Measurements from ENCODE around the gene TMEM132A. TPM values are rescaled to one million over a fixed set of nuclear protein-coding genes. Genes with fewer than 3 reads are reported as not detected.
A peak's percentile ranks its signal among the peaks of the same experiment; 100 is the strongest.

The TMEM132A gene
- total RNA-seq, 8 experiments from 2014 or later = 16.4 to 180 (median 81.4) TPM

DNA sequence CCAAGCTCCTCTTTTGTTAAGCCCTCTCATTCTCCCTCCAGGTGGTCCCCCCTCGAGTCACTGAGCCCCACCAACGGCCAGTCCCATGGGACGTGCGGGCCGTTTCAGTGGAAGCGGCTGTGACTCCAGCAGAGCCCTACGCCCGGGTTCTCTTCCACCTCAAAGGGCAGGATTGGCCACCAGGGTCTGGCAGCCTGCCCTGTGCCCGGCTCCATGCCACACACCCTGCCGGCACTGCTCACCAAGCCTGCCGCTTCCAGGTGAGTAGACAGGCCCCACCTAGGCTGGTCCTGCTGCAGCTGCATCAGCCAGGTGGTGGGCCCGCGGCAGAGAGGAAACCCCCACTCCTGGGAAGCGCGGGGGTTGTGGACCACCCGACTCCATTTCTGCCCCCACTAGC, 3.3 kb downstream of the TMEM132A start:
- Histone ChIP-seq H3K4me1 (replicated peaks in 1 of 2) (peaks cover 13 to 16% of the 10 kb centered on the region in 2 donors), H3K27ac (no peak overlapping the region), H3K4me3 (no peak overlapping the region)
- WGBS, 10 experiments = 80 to 100% (median 100%) methylated on average over 1 to 3 of the region's 16 CpGs; no CpG with 5 or more reads in 6 of the 10 experiments
- in situ Hi-C loops (cut with MboI; ENCODE audit: low pct_unique_long_range_greater_than_20kb in 2 of 9, low sequenced_read_pairs in 9 of 9, unreplicated experiment in 9 of 9) = no loop called here
- ATAC-seq (replicated peaks in 6 of 8) = no peak

DNA sequence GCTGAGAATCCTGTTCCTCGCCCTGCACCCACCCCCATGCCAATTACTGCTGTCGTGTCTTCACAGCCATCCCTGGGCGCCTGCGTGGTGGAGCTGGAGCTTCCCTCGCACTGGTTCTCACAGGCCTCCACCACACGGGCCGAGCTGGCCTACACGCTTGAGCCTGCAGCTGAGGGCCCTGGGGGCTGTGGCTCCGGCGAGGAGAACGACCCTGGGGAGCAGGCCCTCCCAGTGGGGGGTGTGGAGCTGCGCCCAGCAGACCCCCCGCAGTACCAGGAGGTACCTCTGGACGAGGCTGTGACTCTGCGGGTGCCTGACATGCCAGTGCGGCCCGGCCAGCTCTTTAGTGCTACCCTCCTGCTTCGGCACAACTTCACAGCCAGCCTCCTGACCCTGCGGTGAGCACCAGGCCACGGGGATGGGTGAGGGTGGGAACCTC, 4.3 kb downstream of the TMEM132A start:
- ATAC-seq (replicated peaks in 6 of 8) = no peak
- Histone ChIP-seq H3K4me3 (no peak overlapping the region), H3K4me1 (replicated peaks in 1 of 2) (peaks cover 12 to 15% of the 10 kb centered on the region in 2 donors), H3K27ac (no peak overlapping the region)
- 94 to 100% (median 100%) methylated on average over 1 to 7 of the region's 20 CpGs; no CpG with 5 or more reads in 7 of the 10 experiments for WGBS, 10 experiments
- in situ Hi-C loops (cut with MboI; ENCODE audit: low pct_unique_long_range_greater_than_20kb in 2 of 9, low sequenced_read_pairs in 9 of 9, unreplicated experiment in 9 of 9) = no loop called here

DNA sequence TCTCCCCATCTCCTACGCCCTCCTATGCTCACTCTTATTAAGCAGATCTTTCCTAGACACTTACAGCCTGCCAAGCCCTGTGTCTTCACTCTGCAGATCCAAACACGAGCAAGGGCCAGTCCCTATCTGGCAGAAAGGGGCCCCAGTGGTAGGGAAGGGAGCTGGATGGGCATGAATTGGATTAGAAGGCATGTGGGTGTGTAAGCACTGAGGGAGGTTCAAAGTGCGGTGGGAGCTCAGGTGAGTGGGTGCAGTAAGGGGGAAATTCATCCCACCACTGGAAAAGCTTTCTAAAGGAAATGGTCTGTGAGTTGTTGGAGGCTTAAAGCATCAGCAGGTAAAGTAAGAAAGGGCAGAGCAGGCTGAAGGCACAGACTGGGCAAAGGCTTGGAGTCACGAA, 5.5 kb downstream of the TMEM132A start:
- WGBS, 10 experiments = 43 to 100% (median 82%) methylated on average over 1 to 3 of the region's 4 CpGs; no CpG with 5 or more reads in 4 of the 10 experiments

DNA sequence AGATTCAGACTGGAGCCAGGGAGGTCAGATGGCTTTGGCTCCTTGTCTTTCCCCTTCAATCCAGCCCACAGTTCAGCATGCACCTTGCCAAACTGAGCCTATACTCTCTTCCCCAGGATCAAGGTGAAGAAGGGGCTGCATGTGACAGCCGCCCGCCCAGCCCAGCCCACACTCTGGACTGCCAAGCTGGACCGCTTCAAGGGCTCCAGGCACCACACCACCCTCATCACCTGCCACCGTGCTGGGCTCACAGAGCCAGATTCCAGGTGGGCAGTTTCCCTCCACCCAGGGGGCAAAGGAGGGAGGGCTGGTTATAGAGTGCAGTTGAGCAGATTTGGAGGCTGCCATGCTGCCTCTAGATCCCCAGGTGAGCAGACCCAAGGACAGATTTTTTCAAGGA, 6.1 kb downstream of the TMEM132A start:
- H3K27ac ChIP-seq = no peak overlapping the region
- H3K4me3 ChIP-seq = no peak overlapping the region
- 67 to 100% (median 100%) methylated on average over 1 to 2 of the region's 4 CpGs; no CpG with 5 or more reads in 7 of the 10 experiments for WGBS, 10 experiments
- in situ Hi-C loops (cut with MboI; ENCODE audit: low pct_unique_long_range_greater_than_20kb in 2 of 9, low sequenced_read_pairs in 9 of 9, unreplicated experiment in 9 of 9) = no loop called here
- ATAC-seq (replicated peaks in 6 of 8) = no peak
- peaks cover 7 to 10% of the 10 kb centered on the region in 2 donors for H3K4me1 ChIP-seq (replicated peaks in 1 of 2)

More for the DNA sequence above, 5.5 kb downstream of the TMEM132A start:
- no peak for ATAC-seq (replicated peaks in 6 of 8)
- in situ Hi-C loops (cut with MboI; ENCODE audit: low pct_unique_long_range_greater_than_20kb in 2 of 9, low sequenced_read_pairs in 9 of 9, unreplicated experiment in 9 of 9) = no loop called here
- Histone ChIP-seq H3K27ac (no peak overlapping the region), H3K4me1 (replicated peaks in 1 of 2) (peaks cover 7 to 10% of the 10 kb centered on the region in 2 donors), H3K4me3 (no peak overlapping the region)

DNA sequence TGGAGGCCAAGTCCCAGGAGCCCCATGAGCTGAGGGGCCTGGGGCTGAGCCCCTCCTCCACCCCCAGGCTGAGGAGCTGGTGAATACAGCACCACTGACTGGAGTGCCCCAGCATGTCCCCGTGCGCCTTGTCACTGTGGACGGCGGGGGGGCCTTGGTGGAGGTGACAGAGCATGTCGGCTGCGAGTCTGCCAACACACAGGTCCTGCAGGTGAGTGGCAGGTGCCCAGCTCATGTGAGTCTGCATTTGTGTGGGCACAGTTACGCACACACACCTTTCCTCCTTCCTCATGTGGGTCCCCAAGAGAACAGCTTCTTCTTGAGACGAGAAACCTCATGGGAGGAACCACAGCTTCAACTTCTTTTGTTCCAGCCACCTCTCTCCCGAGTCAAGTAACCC, 7.7 kb downstream of the TMEM132A start:
- Histone ChIP-seq H3K27ac (no peak overlapping the region), H3K4me3 (no peak overlapping the region), H3K4me1 (replicated peaks in 1 of 2) (no peaks in the 10 kb centered on the region)
- WGBS, 10 experiments = 76 to 100% (median 90%) methylated on average over 1 to 4 of the region's 9 CpGs; no CpG with 5 or more reads in 5 of the 10 experiments
- in situ Hi-C loops (cut with MboI; ENCODE audit: low pct_unique_long_range_greater_than_20kb in 2 of 9, low sequenced_read_pairs in 9 of 9, unreplicated experiment in 9 of 9) = no loop called here
- ATAC-seq (replicated peaks in 6 of 8) = no peak

DNA sequence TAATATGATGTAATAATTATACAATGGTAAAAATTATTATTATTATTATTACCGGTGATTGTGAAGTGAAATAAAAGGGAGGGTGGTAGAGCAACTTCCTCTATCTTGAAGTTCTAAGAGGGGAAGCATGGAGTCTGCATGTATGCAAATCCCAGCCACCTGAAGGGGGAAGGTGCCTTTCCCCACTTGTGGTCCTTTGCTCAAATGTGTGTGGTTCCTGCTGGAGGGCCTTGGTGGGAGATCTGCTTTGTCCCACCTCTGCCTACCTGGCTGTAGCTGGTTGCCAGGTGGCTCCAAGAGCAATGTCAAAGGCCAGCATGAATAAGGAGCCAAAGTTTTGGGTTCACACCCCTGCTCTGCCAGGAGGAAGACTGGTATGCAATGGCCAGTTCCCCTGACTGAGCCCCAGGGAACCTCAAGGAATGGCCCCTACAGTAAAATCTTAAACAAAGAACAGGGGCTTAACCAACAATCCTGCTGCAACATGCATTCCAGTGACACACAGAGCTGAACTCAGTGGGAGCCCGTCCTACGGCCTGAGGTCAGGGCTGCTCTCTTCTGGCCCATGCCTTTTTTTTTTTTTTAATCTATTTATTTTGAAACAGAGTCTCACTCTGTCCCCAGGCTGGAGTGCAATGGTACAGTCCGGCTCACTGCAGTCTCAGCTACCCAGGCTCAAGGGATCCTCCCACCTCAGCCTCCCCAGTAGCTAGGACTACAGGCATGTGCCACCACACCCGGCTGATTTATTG, 8.5 kb downstream of the TMEM132A start:
- in situ Hi-C loops (cut with MboI; ENCODE audit: low pct_unique_long_range_greater_than_20kb in 2 of 9, low sequenced_read_pairs in 9 of 9, unreplicated experiment in 9 of 9) = no loop called here
- Histone ChIP-seq H3K4me1 (replicated peaks in 1 of 2) (no peaks in the 10 kb centered on the region), H3K27ac (no peak overlapping the region), H3K4me3 (no peak overlapping the region)
- ATAC-seq (replicated peaks in 6 of 8) = peak in 3 of 8 experiments; percentile 58 to 85 (median 75)
- 50 to 100% (median 80%) methylated on average over 1 to 3 of the region's 5 CpGs; no CpG with 5 or more reads in 1 of the 10 experiments for WGBS, 10 experiments

DNA sequence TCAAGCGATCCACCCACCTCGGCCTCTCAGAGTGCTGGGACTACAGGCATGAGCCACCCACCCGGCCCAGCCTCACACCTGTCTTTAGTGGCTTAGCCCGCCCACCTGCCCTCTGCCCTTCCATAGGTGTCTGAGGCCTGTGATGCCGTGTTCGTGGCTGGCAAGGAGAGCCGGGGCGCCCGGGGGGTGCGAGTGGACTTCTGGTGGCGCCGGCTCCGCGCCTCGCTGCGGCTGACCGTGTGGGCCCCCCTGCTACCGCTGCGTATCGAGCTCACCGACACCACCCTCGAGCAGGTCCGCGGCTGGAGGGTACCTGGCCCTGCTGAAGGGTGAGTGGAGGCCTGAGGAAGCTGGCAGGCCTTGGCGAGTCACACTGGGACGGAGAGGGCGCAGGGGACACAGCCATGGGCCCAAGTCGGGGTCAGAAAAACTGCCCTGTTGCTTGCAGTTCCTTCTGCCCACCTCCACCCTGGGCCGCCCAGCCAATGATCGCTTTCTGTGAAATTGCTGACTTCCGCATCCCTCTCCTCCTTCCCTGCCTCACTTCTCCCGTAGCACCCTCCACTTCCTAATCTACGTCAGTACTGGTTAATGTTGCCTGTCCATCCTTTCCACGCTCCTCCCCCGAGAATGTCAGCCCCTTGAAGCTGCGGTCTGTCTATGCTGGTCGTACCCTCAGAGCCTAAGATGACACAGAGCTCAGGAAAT, 9.3 kb downstream of the TMEM132A start:
- Histone ChIP-seq H3K4me1 (replicated peaks in 1 of 2) (peaks cover 0 to 3% of the 10 kb centered on the region in 2 donors), H3K4me3 (no peak overlapping the region), H3K27ac (no peak overlapping the region)
- no peak for ATAC-seq (replicated peaks in 6 of 8)
- WGBS, 10 experiments = 84 to 100% (median 93%) methylated on average over 3 to 24 of the region's 37 CpGs; no CpG with 5 or more reads in 4 of the 10 experiments
- in situ Hi-C loops (cut with MboI; ENCODE audit: low pct_unique_long_range_greater_than_20kb in 2 of 9, low sequenced_read_pairs in 9 of 9, unreplicated experiment in 9 of 9) = no loop called here

DNA sequence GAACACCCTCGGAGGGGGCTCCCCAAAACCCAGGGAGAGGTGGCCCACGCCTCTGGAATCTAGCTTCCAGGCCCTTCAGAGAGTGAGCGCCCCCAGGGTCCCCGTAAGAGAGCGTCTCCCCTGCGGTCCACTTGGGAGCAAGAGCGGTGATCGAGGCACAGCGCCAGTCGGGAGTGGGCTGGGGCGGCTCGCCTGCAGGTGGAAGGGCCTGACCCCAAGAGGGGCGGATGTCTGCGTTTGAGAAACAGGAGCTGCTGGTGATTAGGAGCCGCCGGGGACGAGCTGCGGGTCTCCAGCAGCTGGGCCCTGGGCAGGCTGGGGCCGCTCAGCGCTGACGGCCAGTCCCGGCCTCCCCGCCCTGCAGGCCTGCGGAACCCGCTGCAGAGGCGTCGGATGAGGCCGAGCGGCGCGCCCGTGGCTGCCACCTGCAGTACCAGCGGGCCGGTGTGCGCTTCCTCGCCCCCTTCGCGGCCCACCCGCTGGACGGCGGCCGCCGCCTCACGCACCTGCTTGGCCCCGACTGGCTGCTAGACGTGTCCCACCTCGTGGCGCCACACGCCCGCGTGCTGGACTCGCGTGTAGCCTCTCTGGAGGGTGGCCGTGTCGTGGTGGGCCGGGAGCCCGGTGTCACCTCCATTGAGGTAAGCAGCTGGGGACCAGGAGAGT, 10.0 kb downstream of the TMEM132A start:
- Histone ChIP-seq H3K4me1 (replicated peaks in 1 of 2) (peaks cover 0 to 7% of the 10 kb centered on the region in 2 donors), H3K27ac (no peak overlapping the region), H3K4me3 (no peak overlapping the region)
- WGBS, 10 experiments = 59 to 100% (median 93%) methylated on average over 1 to 13 of the region's 57 CpGs; no CpG with 5 or more reads in 3 of the 10 experiments
- in situ Hi-C loops (cut with MboI; ENCODE audit: low pct_unique_long_range_greater_than_20kb in 2 of 9, low sequenced_read_pairs in 9 of 9, unreplicated experiment in 9 of 9) = no loop called here
- no peak for ATAC-seq (replicated peaks in 6 of 8)

DNA sequence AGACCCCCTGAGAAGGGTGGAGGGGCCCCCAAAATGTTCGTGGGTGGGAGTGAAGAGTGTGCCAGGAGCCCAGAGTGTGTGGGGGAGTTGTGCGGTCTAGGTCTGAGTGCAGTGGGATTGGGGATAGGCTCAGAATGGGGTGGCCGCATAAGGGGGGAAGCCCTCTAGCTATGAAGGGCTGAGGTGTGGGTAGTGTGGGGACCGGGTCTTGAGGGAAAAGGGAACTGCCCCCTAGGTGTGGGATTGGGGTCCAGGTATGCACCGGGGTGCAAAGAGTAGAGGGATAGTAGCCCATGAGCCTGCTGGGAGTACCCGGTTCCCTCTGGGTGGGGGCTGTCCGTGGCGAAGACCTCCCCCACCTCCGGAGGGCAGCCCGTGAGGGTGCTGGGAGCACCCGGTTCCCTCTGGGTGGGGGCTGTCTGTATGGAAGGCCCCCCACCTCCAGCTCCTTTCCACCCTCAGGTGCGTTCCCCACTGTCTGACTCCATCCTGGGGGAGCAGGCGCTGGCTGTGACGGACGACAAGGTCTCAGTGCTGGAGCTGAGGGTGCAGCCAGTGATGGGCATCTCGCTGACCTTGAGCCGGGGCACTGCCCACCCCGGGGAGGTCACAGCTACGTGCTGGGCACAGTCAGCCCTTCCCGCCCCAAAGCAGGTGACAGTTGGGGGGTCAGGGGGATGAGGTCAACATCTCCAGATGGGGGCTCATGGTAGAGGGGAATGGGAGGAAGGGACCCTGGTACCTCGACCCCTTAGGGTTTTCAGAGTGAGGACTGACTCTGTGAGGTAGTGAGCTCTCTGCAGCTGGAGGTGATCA, 10.7 kb downstream of the TMEM132A start:
- WGBS, 10 experiments = 83 to 93% methylated on average over 1 to 3 of the region's 21 CpGs; no CpG with 5 or more reads in 8 of the 10 experiments
- in situ Hi-C loops (cut with MboI; ENCODE audit: low pct_unique_long_range_greater_than_20kb in 2 of 9, low sequenced_read_pairs in 9 of 9, unreplicated experiment in 9 of 9) = no loop called here
- Histone ChIP-seq H3K4me1 (replicated peaks in 1 of 2) (peaks cover 0 to 7% of the 10 kb centered on the region in 2 donors), H3K27ac (no peak overlapping the region), H3K4me3 (no peak overlapping the region)
- no peak for ATAC-seq (replicated peaks in 6 of 8)

DNA sequence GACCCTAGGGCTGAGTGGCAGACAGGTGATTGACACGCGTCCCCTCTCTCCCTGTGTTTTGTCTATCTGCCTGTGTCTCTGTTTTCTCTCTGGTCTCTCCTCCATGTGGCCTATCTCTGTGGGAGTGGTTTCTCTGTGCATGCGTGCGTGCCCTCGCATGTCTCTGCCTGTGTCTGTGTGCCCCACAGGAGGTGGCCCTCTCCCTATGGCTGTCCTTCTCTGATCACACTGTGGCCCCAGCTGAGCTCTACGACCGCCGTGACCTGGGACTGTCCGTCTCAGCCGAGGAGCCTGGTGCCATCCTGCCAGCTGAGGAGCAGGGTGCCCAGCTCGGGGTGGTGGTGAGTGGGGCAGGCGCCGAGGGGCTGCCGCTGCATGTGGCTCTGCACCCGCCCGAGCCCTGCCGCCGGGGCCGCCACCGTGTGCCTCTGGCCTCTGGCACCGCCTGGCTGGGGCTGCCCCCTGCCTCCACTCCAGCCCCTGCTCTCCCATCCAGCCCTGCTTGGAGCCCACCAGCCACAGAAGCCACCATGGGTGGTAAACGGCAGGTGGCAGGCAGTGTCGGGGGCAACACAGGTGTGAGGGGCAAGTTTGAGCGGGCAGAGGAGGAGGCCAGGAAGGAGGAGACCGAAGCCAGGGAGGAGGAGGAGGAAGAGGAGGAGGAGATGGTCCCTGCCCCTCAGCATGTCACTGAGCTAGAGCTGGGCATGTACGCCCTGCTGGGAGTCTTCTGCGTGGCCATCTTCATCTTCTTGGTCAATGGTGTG, 11.6 kb downstream of the TMEM132A start:
- no peak overlapping the region for H3K4me3 ChIP-seq
- in situ Hi-C loops (cut with MboI; ENCODE audit: low pct_unique_long_range_greater_than_20kb in 2 of 9, low sequenced_read_pairs in 9 of 9, unreplicated experiment in 9 of 9) = no loop called here
- ATAC-seq (replicated peaks in 6 of 8) = peak in 1 of 8 experiments; percentile 27
- no peak overlapping the region for H3K27ac ChIP-seq
- H3K4me1 ChIP-seq (replicated peaks in 1 of 2) = peaks cover 0 to 7% of the 10 kb centered on the region in 2 donors
- WGBS, 10 experiments = 84 to 100% (median 100%) methylated on average over 1 to 10 of the region's 27 CpGs; no CpG with 5 or more reads in 7 of the 10 experiments

DNA sequence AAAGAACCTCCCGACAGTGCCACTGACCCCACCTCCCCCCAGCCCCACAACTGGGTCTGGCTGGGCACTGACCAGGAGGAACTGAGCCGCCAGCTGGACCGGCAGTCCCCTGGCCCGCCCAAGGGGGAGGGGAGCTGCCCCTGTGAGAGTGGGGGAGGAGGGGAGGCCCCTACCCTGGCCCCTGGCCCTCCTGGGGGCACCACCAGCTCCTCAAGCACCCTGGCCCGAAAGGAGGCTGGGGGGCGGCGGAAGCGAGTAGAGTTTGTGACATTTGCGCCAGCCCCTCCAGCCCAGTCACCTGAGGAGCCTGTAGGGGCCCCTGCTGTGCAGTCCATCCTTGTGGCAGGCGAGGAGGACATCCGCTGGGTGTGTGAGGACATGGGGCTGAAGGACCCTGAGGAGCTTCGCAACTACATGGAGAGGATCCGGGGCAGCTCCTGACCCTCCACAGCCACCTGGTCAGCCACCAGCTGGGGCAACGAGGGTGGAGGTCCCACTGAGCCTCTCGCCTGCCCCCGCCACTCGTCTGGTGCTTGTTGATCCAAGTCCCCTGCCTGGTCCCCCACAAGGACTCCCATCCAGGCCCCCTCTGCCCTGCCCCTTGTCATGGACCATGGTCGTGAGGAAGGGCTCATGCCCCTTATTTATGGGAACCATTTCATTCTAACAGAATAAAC, 12.3 kb downstream of the TMEM132A start:
- in situ Hi-C loops (cut with MboI; ENCODE audit: low pct_unique_long_range_greater_than_20kb in 2 of 9, low sequenced_read_pairs in 9 of 9, unreplicated experiment in 9 of 9) = no loop called here
- H3K4me3 ChIP-seq = no peak overlapping the region
- peaks cover 0 to 7% of the 10 kb centered on the region in 2 donors for H3K4me1 ChIP-seq (replicated peaks in 1 of 2)
- peak in 1 of 8 experiments; percentile 12 for ATAC-seq (replicated peaks in 6 of 8)
- WGBS, 10 experiments = 0% methylated on average over 1 of the region's 18 CpGs; no CpG with 5 or more reads in 9 of the 10 experiments
- no peak overlapping the region for H3K27ac ChIP-seq
